Fibroblast of lung (primary cell): ENCODE data around the gene RCCD1.

Experiments
- EZH2 ChIP-seq: IDR thresholded peaks from 2 replicates; pipeline ENCODE4 v1.5.1; 2012; ENCODE audit warnings: low read length, control low read depth, mild to moderate bottlenecking; ENCODE audit errors: missing control alignments
- TF ChIP-seq, protein P1 (sequence below), 2 donors: IDR thresholded peaks in 1 of 2; conservative IDR thresholded peaks in 1 of 2; 1 replicate in 1 of 2; 2 replicates in 1 of 2; pipeline ENCODE4 v1.5.1; 2011 to 2012; ENCODE audit warnings: low read length in 2 of 2, control low read depth in 1 of 2, inconsistent platforms in 1 of 2, low read depth in 1 of 2, mild to moderate bottlenecking in 1 of 2

DNA sequence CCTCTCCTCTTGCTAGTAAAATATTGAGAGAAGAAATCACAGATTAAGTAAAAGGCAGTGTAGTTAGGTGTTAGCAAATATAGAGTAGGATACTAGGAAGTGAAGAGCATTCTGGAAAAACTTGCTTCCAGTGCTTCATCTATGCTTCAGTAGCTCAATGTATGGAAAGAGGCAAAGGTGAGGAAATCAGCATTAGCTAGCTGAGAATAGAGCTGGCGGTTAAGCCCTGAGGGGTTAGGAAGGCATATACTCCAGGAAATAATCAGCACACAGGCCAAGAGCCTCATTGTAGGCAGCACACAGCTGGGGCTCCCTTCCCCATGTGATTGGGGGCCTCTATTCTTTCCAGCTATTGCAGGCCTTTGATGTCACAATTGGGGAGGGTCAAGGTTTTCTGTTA, 13.8 kb downstream of the RCCD1 start:
- TF ChIP-seq, protein P1, sequence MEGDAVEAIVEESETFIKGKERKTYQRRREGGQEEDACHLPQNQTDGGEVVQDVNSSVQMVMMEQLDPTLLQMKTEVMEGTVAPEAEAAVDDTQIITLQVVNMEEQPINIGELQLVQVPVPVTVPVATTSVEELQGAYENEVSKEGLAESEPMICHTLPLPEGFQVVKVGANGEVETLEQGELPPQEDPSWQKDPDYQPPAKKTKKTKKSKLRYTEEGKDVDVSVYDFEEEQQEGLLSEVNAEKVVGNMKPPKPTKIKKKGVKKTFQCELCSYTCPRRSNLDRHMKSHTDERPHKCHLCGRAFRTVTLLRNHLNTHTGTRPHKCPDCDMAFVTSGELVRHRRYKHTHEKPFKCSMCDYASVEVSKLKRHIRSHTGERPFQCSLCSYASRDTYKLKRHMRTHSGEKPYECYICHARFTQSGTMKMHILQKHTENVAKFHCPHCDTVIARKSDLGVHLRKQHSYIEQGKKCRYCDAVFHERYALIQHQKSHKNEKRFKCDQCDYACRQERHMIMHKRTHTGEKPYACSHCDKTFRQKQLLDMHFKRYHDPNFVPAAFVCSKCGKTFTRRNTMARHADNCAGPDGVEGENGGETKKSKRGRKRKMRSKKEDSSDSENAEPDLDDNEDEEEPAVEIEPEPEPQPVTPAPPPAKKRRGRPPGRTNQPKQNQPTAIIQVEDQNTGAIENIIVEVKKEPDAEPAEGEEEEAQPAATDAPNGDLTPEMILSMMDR (conservative IDR thresholded peaks at IDR 0.05 in 1 of 2, IDR thresholded peaks at IDR 0.05 in 1 of 2; ENCODE audit: low read depth in 1 of 2, low read length in 2 of 2), result no peak
- TF ChIP-seq EZH2, result no peak
